GM23248 (cell line): Measurements from ENCODE around the gene PTPRT. TPM values are rescaled to one million over a fixed set of nuclear protein-coding genes. Genes with fewer than 3 reads are reported as not detected.

Experiments used
- DNase-seq: peaks from one replicate; pipeline ENCODE4 v3.0.0-alpha.2; 2015
- H2AFZ ChIP-seq: fragments of 200-600 bp; sonication (generic); 2 replicates; pipeline ENCODE4 v1.6.1; 2016; ENCODE audit warnings: antibody characterized with exemption
- H3F3A ChIP-seq: fragments of 200-600 bp; sonication (generic); 2 replicates; pipeline ENCODE4 v1.6.1; 2016; ENCODE audit warnings: mild to moderate bottlenecking, antibody characterized with exemption, mixed run types; ENCODE audit not compliant: insufficient read depth
- H3K27ac ChIP-seq: fragments of 200-600 bp; sonication (generic); 2 replicates; pipeline ENCODE4 v1.5.1; 2016; ENCODE audit warnings: mild to moderate bottlenecking
- H3K27me3 ChIP-seq: fragments of 200-600 bp; sonication (generic); replicated peaks from 2 replicates; pipeline ENCODE4 v1.6.1; 2016; ENCODE audit warnings: mild to moderate bottlenecking; ENCODE audit not compliant: insufficient read depth
- H3K36me3 ChIP-seq: fragments of 200-600 bp; sonication (generic); 2 replicates; pipeline ENCODE4 v1.6.1; 2016; ENCODE audit warnings: low read depth, mild to moderate bottlenecking
- H3K4me1 ChIP-seq: fragments of 200-600 bp; sonication (generic); 2 replicates; pipeline ENCODE4 v1.6.1; 2016; ENCODE audit warnings: mild to moderate bottlenecking; ENCODE audit not compliant: insufficient read depth
- H3K4me2 ChIP-seq: fragments of 200-600 bp; sonication (generic); one replicate; pipeline ENCODE4 v1.6.1; 2016; ENCODE audit warnings: mild to moderate bottlenecking; ENCODE audit not compliant: unreplicated experiment
- H3K4me3 ChIP-seq: fragments of 200-600 bp; sonication (generic); 2 replicates; pipeline ENCODE4 v1.5.1; 2016; ENCODE audit warnings: mild to moderate bottlenecking
- H3K79me2 ChIP-seq: fragments of 200-600 bp; sonication (generic); 2 replicates; pipeline ENCODE4 v1.6.1; 2016; ENCODE audit warnings: mild to moderate bottlenecking; ENCODE audit not compliant: insufficient read depth
- H3K9ac ChIP-seq: fragments of 200-600 bp; sonication (generic); 2 replicates; pipeline ENCODE4 v1.6.1; 2016; ENCODE audit warnings: mild to moderate bottlenecking
- H3K9me2 ChIP-seq: fragments of 200-600 bp; sonication (generic); 2 replicates; pipeline ENCODE4 v1.6.1; 2016; ENCODE audit warnings: mixed run types, mild to moderate bottlenecking, moderate library complexity; ENCODE audit not compliant: insufficient read depth
- H3K9me3 ChIP-seq: fragments of 200-600 bp; sonication (generic); one replicate; pipeline ENCODE4 v1.6.1; 2017; ENCODE audit warnings: low read depth
- H4K20me1 ChIP-seq: fragments of 200-600 bp; sonication (generic); 2 replicates; pipeline ENCODE4 v1.6.0; 2016; ENCODE audit not compliant: insufficient read depth
- EZH2 ChIP-seq: fragments of 200-600 bp; sonication (generic); IDR thresholded peaks from 2 replicates; pipeline ENCODE4 v1.6.1; 2018; ENCODE audit warnings: antibody characterized with exemption, mild to moderate bottlenecking; ENCODE audit not compliant: insufficient read depth, poor library complexity, severe bottlenecking
- EZH2phosphoT487 ChIP-seq: fragments of 200-600 bp; sonication (generic); IDR thresholded peaks from 2 replicates; pipeline ENCODE4 v1.6.1; 2018; ENCODE audit warnings: antibody characterized with exemption, moderate library complexity, mild to moderate bottlenecking, low read depth; ENCODE audit not compliant: insufficient read depth
- WGBS, 2 experiments: methylation state at CpG; one replicate each; pipeline ENCODE4 v1.1.6; 2015 to 2017; ENCODE audit warnings: low lambda C conversion rate in 2 of 2, low coverage in 1 of 2; ENCODE audit errors: missing lambda C conversion rate in 2 of 2; 5-methylcytosine and 5-hydroxymethylcytosine counted together
- in situ Hi-C: fragments of 300-500 bp; cut with MboI; formaldehyde crosslinking; loops from 2 replicates; pipeline ENCODE4 v1.15.0; 2020
- polyA plus RNA-seq: library from polyadenylated mRNA; unstranded; fragments of >200 nt; fragmentation: Nextera tagmentation; extraction: Ambion mirVana; gene quantifications from 2 replicates; pipeline ENCODE4 v1.2.1, GENCODE V29; 2016
- total RNA-seq: library from RNA; depleted of rRNA; stranded (reverse); fragments of >200 nt; shearing (Covaris generic); gene quantifications from 2 replicates; pipeline ENCODE4 v1.2.3, GENCODE V29; 2014

The PTPRT gene
- total and polyA plus RNA-seq, 2 experiments from 2014 or later = not detected

GRCh38 chr20:42785041-42785440 lies 404.7 kb downstream of the PTPRT start:
- no peaks in the 10 kb centered on the region for H3K9me2 ChIP-seq
- TF ChIP-seq EZH2 = no peak
- TF ChIP-seq EZH2phosphoT487 = no peak
- H3K4me1 ChIP-seq = no peaks in the 10 kb centered on the region
- H3K79me2 ChIP-seq = no peaks in the 10 kb centered on the region
- H3K9ac ChIP-seq = no peak overlapping the region
- in situ Hi-C loops = loop anchor here (10.0 kb wide), 1 partner anchor 60 kb away; no protein-coding TSS in a partner anchor
- no peak overlapping the region for H3K4me3 ChIP-seq
- no peaks in the 10 kb centered on the region for H3K9me3 ChIP-seq
- no peak overlapping the region for H3K27ac ChIP-seq
- H3K36me3 ChIP-seq = no peaks in the 10 kb centered on the region
- DNase-seq = no peak
- no peak overlapping the region for H3K4me2 ChIP-seq
- H3K27me3 ChIP-seq = no peaks in the 10 kb centered on the region
- no peaks in the 10 kb centered on the region for H3F3A ChIP-seq
- H4K20me1 ChIP-seq = no peaks in the 10 kb centered on the region
- WGBS, 2 experiments = 8 to 10% methylated on average over 4 of the region's 4 CpGs
- no peak overlapping the region for H2AFZ ChIP-seq

GRCh38 chr20:42779216-42779615 lies 410.5 kb downstream of the PTPRT start:
- Histone ChIP-seq H3K9me2 (no peaks in the 10 kb centered on the region), H3K79me2 (no peaks in the 10 kb centered on the region), H3K4me1 (no peaks in the 10 kb centered on the region), H3K4me2 (no peak overlapping the region), H3K4me3 (no peak overlapping the region), H3K9ac (no peak overlapping the region), H4K20me1 (no peaks in the 10 kb centered on the region), H3K27me3 (no peaks in the 10 kb centered on the region), H2AFZ (no peak overlapping the region), H3K36me3 (no peaks in the 10 kb centered on the region), H3F3A (no peaks in the 10 kb centered on the region), H3K27ac (no peak overlapping the region), H3K9me3 (no peaks in the 10 kb centered on the region)
- in situ Hi-C loops = no loop called here
- no peak for DNase-seq
- whole genome bisulfite sequencing, 2 experiments = 0 to 5% methylated on average over 1 of the region's 1 CpG
- no peak for TF ChIP-seq EZH2phosphoT487
- no peak for TF ChIP-seq EZH2

GRCh38 chr20:42775866-42776265 lies 413.8 kb downstream of the PTPRT start:
- no peaks in the 10 kb centered on the region for H3K27me3 ChIP-seq
- H3K9me3 ChIP-seq = no peaks in the 10 kb centered on the region
- no peaks in the 10 kb centered on the region for H3K79me2 ChIP-seq
- H3K9me2 ChIP-seq = no peaks in the 10 kb centered on the region
- WGBS, 2 experiments = 34 to 45% methylated on average over 3 of the region's 3 CpGs
- no peaks in the 10 kb centered on the region for H3K4me1 ChIP-seq
- no peaks in the 10 kb centered on the region for H3K36me3 ChIP-seq
- no peak for TF ChIP-seq EZH2
- TF ChIP-seq EZH2phosphoT487 = no peak
- no peak overlapping the region for H3K4me3 ChIP-seq
- H2AFZ ChIP-seq = no peak overlapping the region
- no peaks in the 10 kb centered on the region for H4K20me1 ChIP-seq
- H3K27ac ChIP-seq = no peak overlapping the region
- H3K9ac ChIP-seq = no peak overlapping the region
- DNase-seq = no peak
- no peaks in the 10 kb centered on the region for H3F3A ChIP-seq
- H3K4me2 ChIP-seq = no peak overlapping the region
- in situ Hi-C loops = no loop called here

GRCh38 chr20:42775037-42775436 lies 414.7 kb downstream of the PTPRT start:
- Histone ChIP-seq H3K9ac (no peak overlapping the region), H2AFZ (no peak overlapping the region), H3K36me3 (no peaks in the 10 kb centered on the region), H3K4me2 (no peak overlapping the region), H4K20me1 (no peaks in the 10 kb centered on the region), H3K79me2 (no peaks in the 10 kb centered on the region), H3K4me3 (no peak overlapping the region), H3K27me3 (no peaks in the 10 kb centered on the region), H3K9me3 (no peaks in the 10 kb centered on the region), H3F3A (no peaks in the 10 kb centered on the region), H3K27ac (no peak overlapping the region), H3K4me1 (no peaks in the 10 kb centered on the region), H3K9me2 (no peaks in the 10 kb centered on the region)
- in situ Hi-C loops = no loop called here
- no peak for TF ChIP-seq EZH2phosphoT487
- no peak for TF ChIP-seq EZH2
- 20 to 28% methylated on average over 7 of the region's 7 CpGs for WGBS, 2 experiments
- no peak for DNase-seq

GRCh38 chr20:42763015-42763414 lies 426.7 kb downstream of the PTPRT start:
- H3K9me2 ChIP-seq = no peaks in the 10 kb centered on the region
- no peak overlapping the region for H3K27ac ChIP-seq
- H3K79me2 ChIP-seq = no peaks in the 10 kb centered on the region
- no peak for TF ChIP-seq EZH2phosphoT487
- TF ChIP-seq EZH2 = no peak
- no peak for DNase-seq
- no peaks in the 10 kb centered on the region for H3K9me3 ChIP-seq
- 23 to 41% methylated on average over 1 of the region's 1 CpG for WGBS, 2 experiments
- no peak overlapping the region for H2AFZ ChIP-seq
- H3K27me3 ChIP-seq = no peaks in the 10 kb centered on the region
- no peaks in the 10 kb centered on the region for H3F3A ChIP-seq
- no peaks in the 10 kb centered on the region for H3K4me1 ChIP-seq
- H4K20me1 ChIP-seq = no peaks in the 10 kb centered on the region
- no peak overlapping the region for H3K9ac ChIP-seq
- no peak overlapping the region for H3K4me2 ChIP-seq
- no peaks in the 10 kb centered on the region for H3K36me3 ChIP-seq
- in situ Hi-C loops = no loop called here
- H3K4me3 ChIP-seq = no peak overlapping the region
